SU-DHL-6 (cell line): ENCODE data around the gene STARD10.

Experiments
- H2AFZ ChIP-seq: fragments of 200-600 bp; sonication (generic); 2 replicates; pipeline ENCODE4 v1.6.1; 2014; ENCODE audit warnings: low read depth, mild to moderate bottlenecking, moderate library complexity, mixed read lengths, antibody characterized with exemption, low read length; ENCODE audit not compliant: severe bottlenecking
- H3F3A ChIP-seq: fragments of 200-600 bp; shearing (Covaris generic); 2 replicates; pipeline ENCODE4 v1.6.0; 2016; ENCODE audit warnings: antibody characterized with exemption, mild to moderate bottlenecking; ENCODE audit not compliant: insufficient read depth
- H3K27ac ChIP-seq: fragments of 200-600 bp; sonication (generic); 2 replicates; pipeline ENCODE4 v1.5.1; 2016; ENCODE audit warnings: low read depth, mild to moderate bottlenecking, low read length, moderate library complexity, mixed read lengths
- H3K27me3 ChIP-seq: fragments of 200-600 bp; sonication (generic), shearing (Covaris generic); 2 replicates; pipeline ENCODE4 v1.6.0; 2014; ENCODE audit warnings: mild to moderate bottlenecking, low read length
- H3K36me3 ChIP-seq: fragments of 200-600 bp; sonication (generic); 2 replicates; pipeline ENCODE4 v1.6.1; 2014; ENCODE audit warnings: mild to moderate bottlenecking, low read length, mixed read lengths
- H3K4me2 ChIP-seq: fragments of 300-600, 200-600 bp; shearing (Covaris generic), sonication (generic); 2 replicates; pipeline ENCODE4 v1.6.0; 2014; ENCODE audit warnings: low read length, low read depth, mild to moderate bottlenecking; ENCODE audit not compliant: poor library complexity, severe bottlenecking
- H3K4me3 ChIP-seq: fragments of 200-600 bp; sonication (generic); 2 replicates; pipeline ENCODE4 v1.5.1; 2014; ENCODE audit warnings: antibody characterized with exemption, low read length, mild to moderate bottlenecking, mixed read lengths; ENCODE audit not compliant: insufficient read depth, poor library complexity, severe bottlenecking
- H3K79me2 ChIP-seq: fragments of 200-600 bp; sonication (generic); 2 replicates; pipeline ENCODE4 v1.6.1; 2014; ENCODE audit warnings: mild to moderate bottlenecking, low read length, moderate library complexity; ENCODE audit not compliant: insufficient read depth
- H3K9ac ChIP-seq: fragments of 200-600 bp; sonication (generic); 2 replicates; pipeline ENCODE4 v1.7.0; 2014; ENCODE audit warnings: mild to moderate bottlenecking, low read length
- H3K9me2 ChIP-seq: fragments of 200-600 bp; sonication (generic); replicated peaks from 2 replicates; pipeline ENCODE4 v1.6.1; 2014; ENCODE audit warnings: low read length; ENCODE audit not compliant: insufficient read depth
- H3K9me3 ChIP-seq: fragments of 200-600 bp; sonication (generic); 2 replicates; pipeline ENCODE4 v1.6.1; 2014; ENCODE audit warnings: low read length, mixed read lengths; ENCODE audit not compliant: insufficient read depth
- H4K20me1 ChIP-seq: fragments of 200-600 bp; sonication (generic); 2 replicates; pipeline ENCODE4 v1.6.1; 2014; ENCODE audit warnings: low read depth, mild to moderate bottlenecking, antibody characterized with exemption, low read length, moderate library complexity, mixed read lengths
- EZH2phosphoT487 ChIP-seq: fragments of 200-600 bp; sonication (generic), shearing (Covaris generic); conservative IDR thresholded peaks from 2 replicates; pipeline ENCODE4 v1.6.1; 2018; ENCODE audit warnings: mild to moderate bottlenecking, antibody characterized with exemption, low read length, moderate library complexity, mixed read lengths
- TF ChIP-seq, protein P1 (sequence below): fragments of 200-600 bp; sonication (generic); IDR thresholded peaks from one replicate; pipeline ENCODE4 v1.5.1; 2017; ENCODE audit warnings: antibody characterized with exemption, mild to moderate bottlenecking, low read length, moderate library complexity; ENCODE audit not compliant: insufficient read depth, poor library complexity, severe bottlenecking

The STARD10 gene

GRCh38 chr11:72724851-72725723 is 68.8 kb downstream of the STARD10 start:
- TF ChIP-seq EZH2phosphoT487: no peak
- TF ChIP-seq, protein P1, sequence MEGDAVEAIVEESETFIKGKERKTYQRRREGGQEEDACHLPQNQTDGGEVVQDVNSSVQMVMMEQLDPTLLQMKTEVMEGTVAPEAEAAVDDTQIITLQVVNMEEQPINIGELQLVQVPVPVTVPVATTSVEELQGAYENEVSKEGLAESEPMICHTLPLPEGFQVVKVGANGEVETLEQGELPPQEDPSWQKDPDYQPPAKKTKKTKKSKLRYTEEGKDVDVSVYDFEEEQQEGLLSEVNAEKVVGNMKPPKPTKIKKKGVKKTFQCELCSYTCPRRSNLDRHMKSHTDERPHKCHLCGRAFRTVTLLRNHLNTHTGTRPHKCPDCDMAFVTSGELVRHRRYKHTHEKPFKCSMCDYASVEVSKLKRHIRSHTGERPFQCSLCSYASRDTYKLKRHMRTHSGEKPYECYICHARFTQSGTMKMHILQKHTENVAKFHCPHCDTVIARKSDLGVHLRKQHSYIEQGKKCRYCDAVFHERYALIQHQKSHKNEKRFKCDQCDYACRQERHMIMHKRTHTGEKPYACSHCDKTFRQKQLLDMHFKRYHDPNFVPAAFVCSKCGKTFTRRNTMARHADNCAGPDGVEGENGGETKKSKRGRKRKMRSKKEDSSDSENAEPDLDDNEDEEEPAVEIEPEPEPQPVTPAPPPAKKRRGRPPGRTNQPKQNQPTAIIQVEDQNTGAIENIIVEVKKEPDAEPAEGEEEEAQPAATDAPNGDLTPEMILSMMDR: peak; percentile 99
- Histone ChIP-seq H3K27me3 (no peaks in the 10 kb centered on the region), H3K9me3 (no peaks in the 10 kb centered on the region), H3K9ac (no peak overlapping the region), H2AFZ (no peak overlapping the region), H3K27ac (no peak overlapping the region), H4K20me1 (no peaks in the 10 kb centered on the region), H3K4me2 (no peak overlapping the region), H3K79me2 (peaks cover 19% of the 10 kb centered on the region), H3K9me2 (no peaks in the 10 kb centered on the region), H3F3A (no peaks in the 10 kb centered on the region), H3K4me3 (no peak overlapping the region), H3K36me3 (no peaks in the 10 kb centered on the region)

DNA sequence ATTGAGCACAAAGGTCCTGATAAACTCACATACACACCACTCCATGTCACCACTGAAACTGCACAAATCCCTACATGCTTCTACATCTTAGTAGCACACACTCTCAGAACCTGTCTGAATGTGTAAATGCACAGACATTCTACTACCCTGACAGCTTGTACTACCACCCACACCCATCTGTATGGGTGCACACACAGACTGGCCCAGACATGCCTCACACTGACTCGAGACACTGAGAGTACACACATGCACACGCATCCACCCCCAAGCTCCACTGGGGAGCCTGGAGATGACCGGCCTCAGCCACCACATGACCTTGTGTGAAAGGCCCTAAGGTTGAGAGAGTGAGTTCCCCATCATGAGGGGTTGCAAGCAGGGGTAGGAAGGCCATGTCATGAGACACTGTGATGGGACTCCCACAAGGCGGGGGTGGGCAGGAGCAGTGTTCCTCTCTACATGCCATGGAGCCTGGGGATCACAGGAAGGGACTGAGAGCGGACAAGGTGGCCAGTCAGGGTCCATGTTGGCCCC is 69.8 kb downstream of the STARD10 start:
- no peaks in the 10 kb centered on the region for H4K20me1 ChIP-seq
- H3K9me3 ChIP-seq: no peaks in the 10 kb centered on the region
- no peak overlapping the region for H3K4me2 ChIP-seq
- no peak overlapping the region for H3K9ac ChIP-seq
- no peaks in the 10 kb centered on the region for H3K27me3 ChIP-seq
- H3K79me2 ChIP-seq: peaks cover 29% of the 10 kb centered on the region
- no peak overlapping the region for H3K4me3 ChIP-seq
- no peaks in the 10 kb centered on the region for H3K36me3 ChIP-seq
- no peaks in the 10 kb centered on the region for H3K9me2 ChIP-seq
- TF ChIP-seq, protein P1: no peak
- no peak for TF ChIP-seq EZH2phosphoT487
- no peaks in the 10 kb centered on the region for H3F3A ChIP-seq
- H3K27ac ChIP-seq: no peak overlapping the region
- H2AFZ ChIP-seq: no peak overlapping the region

DNA sequence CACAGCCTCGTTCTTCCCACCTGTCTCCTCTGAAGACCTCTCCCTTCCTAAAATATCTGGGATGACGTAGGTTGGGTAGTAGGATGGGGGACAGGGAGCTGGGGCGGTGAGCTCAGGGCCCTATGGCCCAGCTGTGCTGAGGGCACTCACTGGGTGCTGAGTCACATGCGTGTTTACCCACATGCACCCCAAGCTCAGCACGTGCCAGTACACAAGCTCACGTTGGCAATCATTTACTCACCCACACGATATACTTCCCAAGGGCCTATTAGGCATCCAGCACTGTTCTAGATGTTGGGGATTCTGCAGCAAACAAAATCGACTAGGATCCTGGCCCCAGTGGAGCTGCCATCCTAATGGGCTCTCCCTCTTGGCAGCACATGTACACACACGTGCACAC is 70.3 kb downstream of the STARD10 start:
- Histone ChIP-seq H3K79me2 (peaks cover 35% of the 10 kb centered on the region), H3K9me3 (no peaks in the 10 kb centered on the region), H3K27ac (no peak overlapping the region), H3F3A (no peaks in the 10 kb centered on the region), H3K4me2 (no peak overlapping the region), H3K4me3 (no peak overlapping the region), H2AFZ (no peak overlapping the region), H3K27me3 (no peaks in the 10 kb centered on the region), H4K20me1 (no peaks in the 10 kb centered on the region), H3K36me3 (no peaks in the 10 kb centered on the region), H3K9ac (no peak overlapping the region), H3K9me2 (no peaks in the 10 kb centered on the region)
- no peak for TF ChIP-seq EZH2phosphoT487
- TF ChIP-seq, protein P1: no peak
